ENCODE data around the gene MIA2. TPM values are rescaled to one million over a fixed set of nuclear protein-coding genes. Genes with fewer than 3 reads are reported as not detected.

The MIA2 gene
- total and polyA plus RNA-seq, 8 donors: 23.6 to 72.4 (median 50.3) TPM

GRCh38 chr14:39365354-39365753 is 131.6 kb downstream of the MIA2 start:
- WGBS, 5 donors: 94 to 100% (median 100%) methylated on average over 1 of the region's 1 CpG
- peaks cover 0 to 11% (median 0%) of the 10 kb centered on the region in 4 donors for H3K4me1 ChIP-seq
- no peak overlapping the region for H3K27ac ChIP-seq
- TF ChIP-seq POLR2AphosphoS5 (IDR thresholded peaks at IDR 0.05) (no peak), CTCF (IDR thresholded peaks at IDR 0.05) (no peak), EP300 (IDR thresholded peaks at IDR 0.05) (no peak), POLR2A (IDR thresholded peaks at IDR 0.05) (no peak)
- intact Hi-C loops (cut with DNase I; ENCODE audit: low total_unique reads): no loop called here
- peaks cover 0 to 20% (median 15%) of the 10 kb centered on the region in 4 donors for H3K9me3 ChIP-seq
- DNase-seq: no peak
- H3K4me3 ChIP-seq: no peak overlapping the region
- peaks cover 0 to 45% (median 19%) of the 10 kb centered on the region in 4 donors for H3K36me3 ChIP-seq
- no peaks in the 10 kb centered on the region for H3K27me3 ChIP-seq

GRCh38 chr14:39366460-39367386 is 133.0 kb downstream of the MIA2 start:
- no peaks in the 10 kb centered on the region for H3K27me3 ChIP-seq
- intact Hi-C loops (cut with DNase I; ENCODE audit: low total_unique reads): no loop called here
- H3K4me1 ChIP-seq: peaks cover 0 to 11% (median 0%) of the 10 kb centered on the region in 4 donors
- H3K4me3 ChIP-seq: no peak overlapping the region
- no peak for DNase-seq
- no peak overlapping the region for H3K27ac ChIP-seq
- no peak for TF ChIP-seq POLR2AphosphoS5 (IDR thresholded peaks at IDR 0.05)
- no peak for TF ChIP-seq POLR2A (IDR thresholded peaks at IDR 0.05)
- TF ChIP-seq CTCF (IDR thresholded peaks at IDR 0.05): no peak
- no peak for TF ChIP-seq EP300 (IDR thresholded peaks at IDR 0.05)
- peaks cover 0 to 39% (median 27%) of the 10 kb centered on the region in 4 donors for H3K36me3 ChIP-seq
- peaks cover 0 to 20% (median 15%) of the 10 kb centered on the region in 4 donors for H3K9me3 ChIP-seq
- whole genome bisulfite sequencing, 5 donors: 80 to 97% (median 93%) methylated on average over 6 to 10 of the region's 10 CpGs

GRCh38 chr14:39367387-39367751 is 133.7 kb downstream of the MIA2 start:
- TF ChIP-seq POLR2AphosphoS5 (IDR thresholded peaks at IDR 0.05): no peak
- TF ChIP-seq EP300 (IDR thresholded peaks at IDR 0.05): no peak
- no peak for TF ChIP-seq POLR2A (IDR thresholded peaks at IDR 0.05)
- TF ChIP-seq CTCF (IDR thresholded peaks at IDR 0.05): no peak
- intact Hi-C loops (cut with DNase I; ENCODE audit: low total_unique reads): no loop called here

GRCh38 chr14:39368261-39368959 is 134.7 kb downstream of the MIA2 start:
- TF ChIP-seq EP300 (IDR thresholded peaks at IDR 0.05) (no peak), CTCF (IDR thresholded peaks at IDR 0.05) (peak in 4 of 7 experiments; percentile 14 to 55 (median 35)), POLR2A (IDR thresholded peaks at IDR 0.05) (no peak), POLR2AphosphoS5 (IDR thresholded peaks at IDR 0.05) (peak in 1 of 3 donors; percentile 20)
- peak; percentile 42 to 88 for DNase-seq
- Histone ChIP-seq H3K4me3 (no peak overlapping the region), H3K4me1 (peaks cover 0 to 11% (median 0%) of the 10 kb centered on the region in 4 donors), H3K36me3 (peaks cover 0 to 35% (median 22%) of the 10 kb centered on the region in 4 donors), H3K27ac (no peak overlapping the region), H3K27me3 (no peaks in the 10 kb centered on the region), H3K9me3 (peaks cover 0 to 17% (median 15%) of the 10 kb centered on the region in 4 donors)
- intact Hi-C loops (cut with DNase I; ENCODE audit: low total_unique reads): no loop called here
- 48 to 55% (median 53%) methylated on average over 4 of the region's 4 CpGs for WGBS, 5 donors

More at GRCh38 chr14:39367387-39367751, 133.7 kb downstream of the MIA2 start:
- peaks cover 0 to 20% (median 15%) of the 10 kb centered on the region in 4 donors for H3K9me3 ChIP-seq
- no peak for DNase-seq
- H3K4me3 ChIP-seq: no peak overlapping the region
- peaks cover 0 to 11% (median 0%) of the 10 kb centered on the region in 4 donors for H3K4me1 ChIP-seq
- no peaks in the 10 kb centered on the region for H3K27me3 ChIP-seq
- peaks cover 0 to 39% (median 24%) of the 10 kb centered on the region in 4 donors for H3K36me3 ChIP-seq
- 80 to 100% (median 82%) methylated on average over 2 of the region's 2 CpGs for WGBS, 5 donors
- no peak overlapping the region for H3K27ac ChIP-seq

Data from stomach (tissue), 9 donors.